Activated CD4-positive, alpha-beta T cell treated with anti-CD3 and anti-CD28 coated beads, Interleukin-2, amount 50 U/mL, for 16 hours (primary cell): ENCODE results near the gene SLFN5.
"Not testable (repeated sequence)": the region's sequence is repeated elsewhere in the genome, so short reads cannot be mapped to it uniquely, and the experiment has no call there.

Experiments used
- DNase-seq: peaks from one replicate; pipeline ENCODE4 v3.0.0-alpha.2; 2020

SLFN5 gene

GRCh38 chr17:35294756-35295155 lies 51.9 kb downstream of the SLFN5 start:
- DNase-seq = no peak

GRCh38 chr17:35295686-35296085 lies 52.8 kb downstream of the SLFN5 start:
- no peak for DNase-seq

DNA sequence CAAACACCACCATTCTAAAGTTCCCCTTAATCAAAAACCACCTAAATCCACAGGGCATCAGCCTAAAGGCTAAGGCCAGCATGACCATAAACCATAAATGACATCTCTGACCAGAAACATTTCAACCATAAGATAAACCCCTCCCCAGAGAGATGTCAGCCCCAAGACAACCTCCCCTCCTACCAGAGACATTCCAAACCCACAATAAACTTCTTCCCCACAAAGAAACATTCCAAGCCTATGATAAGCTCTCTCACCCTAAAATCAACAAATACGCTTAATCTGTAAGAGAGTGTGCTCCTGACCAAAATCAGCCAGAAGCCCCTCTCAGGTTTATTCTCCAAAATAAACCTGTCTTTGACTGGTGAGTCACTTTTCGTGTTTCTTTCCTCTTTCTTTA lies 54.8 kb downstream of the SLFN5 start:
- no peak for DNase-seq

DNA sequence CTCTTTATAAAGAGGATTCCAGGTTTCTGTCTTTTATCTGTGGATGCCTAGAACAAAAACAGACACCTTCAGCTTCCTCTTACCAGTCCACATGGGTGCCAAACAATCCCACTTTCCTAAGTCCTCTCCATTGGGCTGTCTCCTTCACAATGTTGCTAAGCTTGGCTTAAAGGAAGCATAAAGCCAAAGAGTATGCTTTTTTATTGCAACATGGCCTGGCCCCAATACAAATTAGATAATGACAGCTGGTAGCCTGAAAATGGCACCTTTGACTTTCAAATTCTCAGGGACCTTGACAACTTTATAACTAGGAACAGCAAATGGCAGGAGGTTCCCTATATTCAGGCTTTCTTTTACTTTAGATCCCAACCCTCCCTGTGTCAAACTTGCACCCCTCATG lies 55.8 kb downstream of the SLFN5 start:
- no peak for DNase-seq

DNA sequence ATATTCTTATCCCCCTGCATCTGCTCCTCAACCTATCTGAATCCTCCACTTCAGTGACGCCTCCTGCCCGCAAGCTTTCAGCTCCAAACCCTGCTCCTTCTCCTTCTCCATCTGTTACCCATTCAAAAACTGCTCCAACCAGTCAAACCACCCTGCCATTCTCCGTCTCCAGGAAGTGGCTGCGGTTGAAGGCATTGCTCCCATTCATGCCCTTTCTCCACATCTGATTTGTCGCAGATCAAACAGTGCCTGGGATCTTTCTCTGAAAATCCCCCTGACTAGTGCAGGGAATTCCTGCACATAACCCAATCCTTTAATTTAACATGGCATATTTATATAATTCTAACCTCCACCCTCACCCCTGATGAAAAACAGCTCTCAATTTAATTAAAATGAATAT lies 56.3 kb downstream of the SLFN5 start:
- DNase-seq = no peak

DNA sequence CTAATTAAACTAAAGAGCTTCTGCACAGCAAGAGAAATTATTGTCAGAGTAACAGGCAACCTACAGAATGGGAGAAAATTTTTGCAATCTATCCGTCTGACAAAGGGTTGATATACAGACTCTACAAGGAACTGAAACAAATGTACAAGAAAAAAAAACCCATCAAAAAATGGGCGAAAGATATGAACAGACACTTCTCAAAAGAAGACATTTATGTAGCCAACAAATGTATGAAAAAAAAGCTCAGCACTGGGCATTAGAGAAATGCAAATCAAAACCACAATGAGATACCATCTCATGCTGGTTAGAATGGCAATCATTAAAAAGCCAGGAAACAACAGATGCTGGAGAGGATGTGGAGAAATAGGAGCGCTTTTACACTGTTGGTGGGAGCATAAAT lies 66.5 kb downstream of the SLFN5 start:
- DNase-seq = not testable (repeated sequence)

DNA sequence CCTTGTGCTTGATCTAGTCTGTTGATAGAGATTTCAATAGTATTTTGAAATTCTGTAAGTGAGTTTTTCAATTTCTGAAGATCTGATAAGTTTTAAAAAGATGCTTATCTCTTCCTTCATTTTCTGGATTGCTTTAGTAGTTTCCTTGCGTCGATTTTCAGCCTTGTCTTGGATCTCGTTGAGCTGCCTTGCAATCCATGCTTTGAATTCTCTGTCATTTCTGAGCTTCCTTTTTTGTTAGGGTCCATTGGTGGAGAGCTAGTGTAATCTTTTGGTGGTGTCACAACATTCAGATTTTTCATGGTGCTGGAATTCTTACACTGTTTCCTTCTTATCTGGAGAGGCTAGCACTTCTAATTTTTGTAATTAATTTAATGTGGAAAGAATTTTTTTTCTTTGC lies 69.5 kb downstream of the SLFN5 start:
- DNase-seq = no peak

- peak; percentile 82 for DNase-seq
Measured at GRCh38 chr17:35312790-35313711, 70.2 kb downstream of the SLFN5 start.

- no peak for DNase-seq
Measured at GRCh38 chr17:35313875-35314409, 71.1 kb downstream of the SLFN5 start.

DNA sequence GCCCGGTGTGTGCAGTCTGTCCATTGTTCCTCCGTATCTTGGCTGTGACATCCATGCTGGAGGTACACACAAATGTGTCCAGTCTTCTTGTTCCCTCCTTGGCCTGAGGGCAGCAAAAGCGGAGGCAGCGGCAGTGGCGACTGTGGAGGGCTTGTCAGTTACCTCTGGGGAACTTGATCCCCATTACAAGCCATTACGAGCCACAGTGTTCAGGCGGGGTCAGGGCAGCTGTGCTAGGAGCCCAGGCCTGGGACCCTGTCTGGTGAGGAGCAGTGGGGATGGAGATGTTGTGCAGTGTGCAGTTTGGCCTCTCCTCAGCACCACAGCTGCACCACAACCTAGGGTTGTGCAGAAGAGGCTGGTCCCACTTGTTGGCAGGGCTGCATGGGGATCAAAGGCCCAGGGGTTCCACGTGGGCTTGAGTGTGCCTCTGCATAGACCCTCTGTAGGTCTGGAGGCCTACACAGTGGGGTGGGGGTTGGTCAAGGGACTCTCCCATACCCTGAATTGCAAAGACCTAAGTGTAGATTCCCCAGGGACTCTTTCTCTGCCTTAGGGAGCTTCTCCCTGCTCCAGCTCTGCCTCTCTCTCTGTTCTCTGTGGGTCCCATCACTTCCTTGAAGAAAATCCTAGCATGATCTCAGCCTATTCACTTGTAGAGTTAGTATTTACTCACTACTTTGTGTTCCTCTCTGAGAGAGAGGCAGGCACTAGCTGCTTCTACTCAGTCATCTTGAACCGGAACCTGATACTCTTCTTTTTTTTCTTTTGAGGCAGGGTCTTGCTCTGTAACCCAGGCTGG lies 71.7 kb downstream of the SLFN5 start:
- no peak for DNase-seq

DNA sequence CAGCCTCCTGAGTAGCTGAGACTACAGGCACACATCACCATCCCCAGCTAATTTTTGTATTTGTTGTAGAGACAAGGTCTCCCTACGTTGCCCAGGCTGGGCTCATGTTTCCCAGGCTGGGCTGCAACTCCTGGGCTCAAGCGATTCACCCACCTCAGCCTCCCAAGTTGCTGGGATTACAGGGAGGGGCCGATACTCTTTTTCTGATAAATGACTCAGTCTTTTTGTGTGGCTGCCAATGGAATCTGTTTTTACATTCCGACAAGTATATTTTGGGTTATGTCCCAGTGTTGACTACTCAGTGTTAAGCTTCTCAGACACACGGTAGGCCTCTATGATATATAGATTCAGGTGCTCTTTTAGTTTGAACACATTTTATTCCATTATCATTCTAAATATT lies 72.4 kb downstream of the SLFN5 start:
- no peak for DNase-seq

- DNase-seq = no peak
Measured at GRCh38 chr17:35315971-35316370, 73.1 kb downstream of the SLFN5 start.

DNA sequence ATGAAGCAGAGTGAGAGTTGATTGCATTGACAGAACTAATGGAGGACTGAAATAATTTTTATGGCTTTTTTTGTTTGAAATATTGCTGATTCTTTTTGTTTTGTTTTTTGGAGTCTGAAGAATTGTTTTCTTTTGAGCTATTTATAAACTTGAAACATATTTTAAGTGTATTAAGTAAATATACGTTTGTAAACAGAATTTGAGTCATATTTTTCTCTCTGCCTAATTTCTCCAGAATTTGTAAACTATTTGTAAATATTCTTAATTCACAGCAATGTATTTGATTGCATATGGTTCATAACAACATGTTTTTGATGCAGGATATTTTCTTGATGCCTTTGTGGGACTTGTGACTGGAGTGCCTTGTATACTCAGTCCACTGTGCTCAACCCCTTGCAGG lies 79.9 kb downstream of the SLFN5 start:
- DNase-seq = no peak
